GM21360 (cell line): Measurements from ENCODE around the gene CPA3.
A peak's percentile ranks its signal among the peaks of the same experiment; 100 is the strongest.

Experiments used
- ATAC-seq: cut with Tn5 transposase; IDR thresholded peaks from one replicate; pipeline ENCODE4 v1.9.1; 2021; ENCODE audit warnings: mild to moderate bottlenecking, moderate library complexity; ENCODE audit not compliant: unreplicated experiment

CPA3 gene

DNA sequence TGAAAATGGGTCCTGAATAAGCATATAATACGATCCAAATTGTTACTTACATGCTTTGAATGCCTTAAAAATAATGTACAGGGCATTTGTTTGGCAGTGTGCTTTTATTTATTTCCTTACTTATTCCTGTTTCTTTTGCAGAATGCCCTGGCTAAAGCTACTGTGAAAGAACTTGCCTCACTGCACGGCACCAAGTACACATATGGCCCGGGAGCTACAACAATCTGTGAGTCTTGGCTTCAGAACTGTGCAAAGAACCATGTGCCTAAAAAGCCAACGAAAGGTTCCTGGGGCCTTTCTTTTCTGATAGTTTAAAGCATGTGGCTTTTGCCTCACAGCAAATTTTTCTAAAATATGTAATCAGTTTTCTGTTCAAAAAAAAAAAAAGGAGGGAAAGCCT lies 7.8 kb upstream of the CPA3 start:
- ATAC-seq, result no peak

DNA sequence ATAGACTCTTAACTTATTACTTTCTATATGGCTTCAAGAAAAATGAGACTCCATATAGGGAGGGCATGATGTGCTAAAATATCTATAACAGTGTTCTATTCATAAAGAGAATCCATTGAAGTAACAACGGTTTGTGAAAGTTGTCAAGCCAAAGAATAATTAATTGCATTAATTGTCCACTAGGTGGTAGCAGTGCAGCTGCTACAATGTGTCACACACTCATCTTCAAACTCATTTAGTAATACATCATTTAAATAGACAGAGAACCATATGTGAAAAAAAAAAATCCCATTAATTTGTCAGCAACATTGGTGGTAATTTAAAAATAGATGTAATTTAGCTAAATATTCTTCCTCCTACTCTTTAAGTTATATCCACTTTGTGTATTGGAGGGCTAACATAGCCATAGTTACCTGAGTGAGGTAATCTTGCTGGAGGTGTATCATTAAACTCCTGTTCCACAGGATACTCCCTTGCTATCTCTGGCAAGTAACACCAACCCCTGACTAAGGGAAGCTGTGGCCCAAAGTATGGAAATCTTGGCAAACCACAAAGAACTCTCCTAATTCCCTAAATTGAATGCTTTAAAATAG lies 3.7 kb upstream of the CPA3 start:
- peak; percentile 82 for ATAC-seq

DNA sequence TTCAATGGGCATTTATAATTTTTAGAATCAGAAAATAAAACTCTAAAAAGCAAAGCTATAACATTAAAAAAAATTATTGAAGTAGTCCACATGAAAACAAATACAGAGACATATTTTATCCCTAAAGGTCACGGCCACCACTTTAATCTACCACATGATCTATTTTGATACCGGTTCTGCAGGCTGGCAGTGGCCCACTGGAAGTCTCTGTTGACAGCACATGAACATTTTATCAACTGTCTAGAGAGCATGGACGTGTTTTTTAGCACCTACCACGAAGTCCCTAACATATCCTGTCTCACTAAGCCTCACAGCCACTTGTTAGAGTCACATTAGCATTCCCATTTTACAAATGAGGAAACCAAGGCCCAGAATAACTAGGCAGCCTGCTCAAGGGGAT lies 1.8 kb upstream of the CPA3 start:
- no peak for ATAC-seq

DNA sequence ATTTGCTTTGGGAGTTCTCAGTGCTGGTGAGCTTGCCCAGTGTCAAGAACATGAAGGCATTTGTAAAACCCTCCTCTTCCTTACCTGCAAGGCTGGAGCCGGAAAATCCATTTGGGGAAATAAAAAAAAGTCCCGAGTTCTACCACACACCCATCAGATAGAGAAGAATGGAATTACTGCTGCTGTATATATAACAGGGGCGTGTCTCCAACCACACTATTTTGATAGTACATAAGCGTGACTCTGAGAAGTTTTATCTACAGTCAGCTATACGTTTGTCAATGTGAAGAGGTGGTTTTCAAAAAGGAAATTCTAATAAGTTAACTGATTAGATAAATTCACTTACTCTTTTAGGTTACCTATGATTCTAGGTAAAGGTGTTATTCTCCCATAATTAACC lies 1.3 kb upstream of the CPA3 start:
- no peak for ATAC-seq

DNA sequence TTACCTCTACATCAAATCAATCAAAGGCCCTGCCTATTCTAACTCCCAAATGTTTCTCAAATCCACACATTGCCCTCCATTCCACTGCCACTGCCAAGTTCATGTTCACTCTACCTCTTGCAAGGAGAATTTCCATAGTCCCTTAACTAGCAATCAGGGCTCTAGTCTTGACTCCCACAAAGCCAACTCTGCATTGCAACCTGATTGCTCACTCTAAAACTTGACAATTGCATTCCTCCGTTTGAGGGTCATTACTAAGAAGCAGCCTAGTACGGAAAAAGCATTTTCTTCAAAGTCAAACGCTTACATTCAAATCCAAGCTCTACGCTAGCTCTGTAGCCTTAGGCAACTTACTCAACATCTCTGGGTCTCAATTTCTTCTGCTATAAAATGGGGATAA lies 1.2 kb downstream of the CPA3 start:
- no peak for ATAC-seq

DNA sequence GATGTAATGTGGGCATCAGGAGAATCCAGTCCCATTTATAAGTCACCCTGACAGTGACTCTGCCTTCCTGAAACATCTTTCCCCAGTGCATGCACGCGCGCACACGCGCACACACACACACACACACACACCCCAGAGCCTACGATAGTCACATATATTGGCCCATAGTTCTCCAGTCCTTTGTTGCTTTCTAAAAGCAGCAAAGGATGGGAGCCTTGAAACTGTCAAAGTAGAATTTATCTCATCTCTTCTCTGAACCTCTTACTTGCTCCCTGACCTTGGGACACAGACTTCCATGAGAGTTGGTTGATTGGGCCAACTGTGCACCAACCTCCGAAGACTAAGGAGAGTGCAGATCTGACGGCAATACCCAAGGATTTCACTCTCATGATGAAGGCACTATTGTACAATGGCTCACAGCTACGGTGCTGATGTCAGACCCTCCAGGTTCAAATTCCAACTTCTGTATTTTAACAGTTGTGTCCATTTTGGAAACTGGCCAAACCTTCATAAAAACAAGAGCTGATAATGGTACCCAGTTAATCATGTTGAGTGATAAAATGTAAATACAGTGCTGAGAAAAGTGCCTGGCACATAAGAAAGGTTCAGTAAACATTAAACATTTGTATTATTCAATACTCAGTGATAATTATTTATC lies 8.3 kb downstream of the CPA3 start:
- ATAC-seq, result no peak

DNA sequence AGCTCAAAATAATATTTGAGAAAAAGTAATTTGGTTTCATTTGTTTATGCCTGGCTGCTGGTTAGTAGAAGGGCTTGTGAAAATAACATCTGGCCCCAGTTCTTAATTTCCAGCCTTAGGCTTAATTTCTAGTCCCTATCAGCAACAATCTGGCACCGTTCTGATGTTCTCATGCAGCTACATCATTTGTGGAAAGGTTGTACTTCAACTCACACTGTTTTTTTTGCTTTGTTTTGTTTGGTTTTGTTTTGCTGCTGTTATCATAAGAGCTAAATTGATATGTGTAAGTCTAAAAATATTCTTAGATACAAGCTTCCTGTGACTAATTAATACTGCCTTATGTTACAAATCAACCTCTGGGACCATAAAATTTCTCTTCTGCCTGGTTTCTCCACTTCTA lies 8.9 kb downstream of the CPA3 start:
- ATAC-seq, result no peak

DNA sequence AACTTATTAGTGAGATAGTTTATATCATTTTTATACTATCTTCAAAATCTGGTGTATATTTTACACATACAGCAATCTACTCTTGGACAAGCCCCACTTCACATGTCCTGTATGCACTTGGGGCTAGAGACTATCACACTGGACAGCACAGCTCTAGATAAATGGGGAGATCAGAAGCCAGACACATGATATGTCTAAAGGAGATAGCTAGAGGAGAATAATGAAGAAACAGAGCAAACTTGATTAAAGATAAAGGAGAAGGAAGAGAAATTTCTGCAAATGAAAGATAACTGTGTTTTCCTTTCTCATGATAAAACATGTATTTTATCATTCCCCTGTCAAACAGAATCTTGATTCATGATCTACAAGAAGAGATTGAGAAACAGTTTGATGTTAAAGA lies 13.0 kb downstream of the CPA3 start:
- ATAC-seq, result no peak

DNA sequence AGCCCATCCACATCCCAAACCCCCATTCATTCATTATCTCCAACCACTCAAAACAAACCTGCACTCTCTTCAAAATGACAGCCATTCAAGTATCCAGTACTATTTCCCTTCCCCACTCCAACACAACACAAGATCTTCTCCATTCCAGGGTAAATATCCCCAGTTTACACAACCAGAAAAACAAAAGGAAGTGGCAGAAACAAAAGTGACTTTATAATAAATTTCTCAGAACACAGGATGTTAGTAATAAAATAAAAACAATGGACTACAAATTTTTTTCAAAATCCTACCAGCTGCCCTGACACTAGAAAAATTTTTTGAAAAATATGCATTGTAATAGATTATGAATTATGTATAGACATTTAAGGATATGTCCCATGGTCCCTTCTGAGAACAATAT lies 14.2 kb downstream of the CPA3 start:
- ATAC-seq, result no peak

DNA sequence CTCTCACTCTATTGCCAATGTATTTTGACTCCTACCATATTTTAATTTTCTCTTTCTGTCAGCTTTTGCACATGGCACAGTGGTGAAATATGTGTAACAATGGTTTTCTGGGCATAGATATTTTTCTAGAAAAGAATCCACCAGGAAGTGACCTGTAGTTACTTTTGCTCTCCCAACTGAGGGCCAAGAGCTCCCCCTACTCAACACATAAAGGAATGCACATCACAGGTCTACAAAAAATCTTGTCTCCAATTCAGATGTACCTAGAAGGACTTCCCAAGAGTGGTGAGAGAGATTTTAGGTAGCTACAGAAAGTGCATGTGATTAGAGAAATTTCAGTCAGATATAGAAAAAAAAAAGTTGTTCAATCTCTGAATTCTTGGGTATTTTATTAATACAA lies 15.6 kb downstream of the CPA3 start:
- ATAC-seq, result no peak

DNA sequence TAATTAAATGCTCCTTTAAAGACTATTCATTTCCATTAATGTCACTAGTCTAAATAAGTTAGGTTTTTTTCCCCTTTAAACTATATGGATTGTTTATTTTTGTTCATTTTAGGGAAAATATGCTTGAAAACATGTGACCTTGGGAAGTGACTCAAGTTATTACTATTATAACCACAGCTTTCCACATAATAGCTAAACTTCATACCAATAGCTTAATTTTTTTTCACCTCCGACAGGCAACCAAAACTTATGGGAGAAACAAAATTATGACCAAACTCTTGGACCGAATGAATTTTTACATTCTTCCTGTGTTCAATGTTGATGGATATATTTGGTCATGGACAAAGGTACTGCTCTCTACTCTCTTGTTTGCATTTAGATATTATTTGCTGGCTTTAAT lies 16.2 kb downstream of the CPA3 start:
- no peak for ATAC-seq

DNA sequence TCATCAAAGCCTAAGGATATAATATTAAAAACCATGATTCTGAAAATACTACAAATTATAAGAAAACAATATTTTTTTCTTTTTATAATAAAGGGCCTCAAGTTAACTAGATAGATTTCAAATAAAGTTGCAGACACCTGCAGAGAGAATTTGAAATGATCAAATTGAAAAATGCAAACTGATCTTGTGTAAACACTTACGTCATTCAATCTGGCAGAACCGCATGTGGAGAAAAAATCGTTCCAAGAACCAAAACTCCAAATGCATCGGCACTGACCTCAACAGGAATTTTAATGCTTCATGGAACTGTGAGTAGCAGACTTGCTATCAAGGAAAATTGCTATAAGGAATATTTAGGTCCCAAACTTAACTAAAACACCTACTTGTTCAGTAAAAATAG lies 17.2 kb downstream of the CPA3 start:
- ATAC-seq, result no peak

DNA sequence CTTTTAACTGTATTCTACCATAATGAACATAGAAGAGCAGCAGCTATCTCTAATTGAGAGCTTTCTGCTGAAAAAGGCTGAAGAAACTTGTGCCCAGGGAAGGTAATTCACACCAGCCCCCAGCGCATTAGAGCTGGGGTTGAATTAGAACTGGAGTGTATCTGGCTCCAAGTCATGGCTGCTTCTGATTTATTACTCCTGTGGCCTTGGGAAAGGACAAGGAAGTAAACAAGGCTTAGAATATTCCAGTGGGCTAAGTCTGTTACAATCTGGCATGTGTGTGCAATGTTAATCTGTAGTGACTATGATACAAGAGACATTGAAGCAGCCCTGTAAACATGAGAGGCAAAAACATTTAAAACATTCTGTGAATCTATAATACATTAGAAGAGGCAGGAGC lies 18.1 kb downstream of the CPA3 start:
- ATAC-seq, result no peak

DNA sequence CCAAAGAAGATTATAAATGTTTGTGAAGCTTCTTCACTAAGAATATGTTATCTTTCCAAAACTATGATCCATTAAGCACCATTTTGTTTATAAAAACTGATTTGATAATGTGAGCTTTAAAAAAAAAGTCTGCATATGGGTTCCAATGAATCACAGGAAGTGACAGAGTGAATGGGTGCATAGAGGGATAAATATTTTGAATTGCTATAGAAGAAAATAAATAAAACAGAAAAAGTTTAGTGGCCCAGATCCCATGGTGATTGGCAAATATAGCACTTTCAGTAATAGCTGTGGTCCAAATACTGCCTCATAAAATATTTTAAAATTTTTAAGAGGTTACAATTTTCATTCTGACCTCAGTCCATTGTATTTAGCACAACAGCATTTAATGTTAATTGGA lies 19.2 kb downstream of the CPA3 start:
- no peak for ATAC-seq

DNA sequence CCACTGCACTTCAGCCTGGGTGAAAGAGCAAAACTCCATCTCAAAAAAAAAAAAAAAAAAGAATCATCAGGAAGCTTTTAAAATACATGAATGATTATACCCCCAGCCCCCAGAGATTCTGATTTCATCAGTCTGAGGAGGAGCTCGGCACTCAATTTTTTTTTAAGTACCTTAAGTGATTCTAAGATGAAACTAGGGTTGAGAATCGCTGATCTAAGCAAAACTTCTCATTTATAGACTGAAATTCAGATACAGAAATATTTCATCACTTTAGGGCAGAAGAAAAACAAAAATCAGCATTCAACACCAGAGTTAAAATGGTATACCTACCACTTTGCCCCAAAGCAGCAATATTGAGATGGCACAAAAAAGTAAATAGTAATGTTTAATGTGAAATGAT lies 24.7 kb downstream of the CPA3 start:
- ATAC-seq, result no peak

DNA sequence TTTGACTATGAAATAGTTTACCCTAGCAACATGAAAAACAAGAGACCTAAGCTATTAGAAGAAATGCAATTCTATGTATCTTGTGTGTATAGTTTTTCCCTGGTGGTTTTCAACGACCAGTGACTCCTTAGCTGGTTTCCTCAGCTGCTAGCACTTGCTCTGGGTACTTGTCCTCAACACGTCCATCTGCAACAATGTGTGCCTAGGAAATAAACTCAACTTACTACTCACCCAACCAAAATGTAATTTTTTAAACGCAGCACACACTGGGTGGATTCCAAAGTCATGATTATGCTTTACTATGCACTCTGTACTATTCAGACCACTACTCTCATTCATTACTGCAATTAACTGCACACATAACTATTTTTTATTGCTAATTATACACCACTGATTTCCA lies 31.0 kb downstream of the CPA3 start:
- ATAC-seq, result no peak

DNA sequence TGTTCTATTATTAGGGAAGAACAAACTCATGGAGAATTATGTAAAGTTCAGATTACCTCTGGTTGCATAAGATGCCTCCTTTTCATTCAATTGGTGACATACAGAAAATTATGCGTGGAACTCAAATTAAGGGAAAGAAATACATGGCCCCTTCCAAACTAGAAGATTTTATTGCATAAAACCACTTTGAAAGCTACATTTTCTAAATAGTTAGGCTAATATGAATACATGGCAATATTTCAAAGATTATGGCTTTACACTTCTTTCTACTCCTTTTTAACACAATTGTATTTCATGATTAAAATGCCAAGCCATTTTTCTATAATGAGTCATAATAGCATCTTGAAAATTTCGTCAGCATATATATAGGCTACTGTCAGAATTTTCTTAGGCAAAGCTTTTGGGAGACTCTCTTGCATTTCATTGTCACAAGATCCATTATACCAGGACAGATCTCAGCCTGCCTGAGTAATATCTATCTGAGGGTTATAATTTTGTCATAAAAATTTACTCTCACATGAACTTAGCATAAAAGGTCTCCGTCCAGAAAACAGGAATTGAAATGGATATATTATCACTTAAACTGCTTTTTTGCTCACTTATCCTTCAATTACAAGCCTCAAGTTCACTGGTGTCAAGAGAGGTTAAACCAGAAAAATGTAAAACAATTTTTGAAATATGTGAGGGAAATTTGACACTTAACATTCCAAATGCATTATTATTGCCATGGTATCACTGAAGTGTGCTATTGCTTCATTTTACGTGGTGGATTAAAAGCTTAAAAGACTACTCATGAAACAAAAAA lies 37.1 kb downstream of the CPA3 start:
- no peak for ATAC-seq

DNA sequence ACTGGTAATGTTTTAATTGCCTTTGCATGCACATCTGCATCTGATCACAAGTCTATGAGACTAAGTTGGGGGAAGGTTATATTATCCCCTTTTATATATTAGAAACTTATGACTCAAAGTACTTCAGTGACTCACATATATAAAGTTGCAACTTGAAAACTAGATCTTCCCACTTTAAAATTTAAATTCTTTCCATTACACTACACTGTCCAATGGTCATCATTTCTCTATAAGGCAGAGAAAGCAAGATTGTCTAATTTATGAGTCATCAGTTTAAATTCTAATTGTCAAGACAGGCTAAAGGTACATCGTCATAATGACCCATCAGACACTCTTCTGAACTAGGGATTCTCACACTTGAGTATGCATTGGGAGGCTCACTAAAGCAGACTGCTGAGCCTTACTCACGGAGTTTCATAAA lies 37.9 kb downstream of the CPA3 start:
- ATAC-seq, result no peak

DNA sequence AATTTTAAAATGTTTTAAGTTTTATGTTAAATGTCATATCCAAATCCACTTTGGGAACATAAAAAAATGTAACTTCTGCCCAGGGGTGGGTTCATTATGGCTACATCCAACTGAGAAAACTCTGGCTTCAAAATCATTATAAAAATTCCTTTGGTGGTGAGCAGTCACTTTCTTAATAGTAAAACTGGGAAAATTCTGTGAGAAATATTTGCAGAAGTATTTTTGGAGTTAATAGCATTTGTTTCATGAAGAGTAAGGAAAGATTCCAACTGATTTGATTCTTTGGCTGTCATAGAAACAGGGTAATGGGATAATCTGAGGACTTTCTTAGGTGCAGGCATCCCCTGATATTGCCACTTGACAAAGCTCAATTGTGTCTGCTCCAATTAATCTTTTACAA lies 38.8 kb downstream of the CPA3 start:
- ATAC-seq, result no peak

DNA sequence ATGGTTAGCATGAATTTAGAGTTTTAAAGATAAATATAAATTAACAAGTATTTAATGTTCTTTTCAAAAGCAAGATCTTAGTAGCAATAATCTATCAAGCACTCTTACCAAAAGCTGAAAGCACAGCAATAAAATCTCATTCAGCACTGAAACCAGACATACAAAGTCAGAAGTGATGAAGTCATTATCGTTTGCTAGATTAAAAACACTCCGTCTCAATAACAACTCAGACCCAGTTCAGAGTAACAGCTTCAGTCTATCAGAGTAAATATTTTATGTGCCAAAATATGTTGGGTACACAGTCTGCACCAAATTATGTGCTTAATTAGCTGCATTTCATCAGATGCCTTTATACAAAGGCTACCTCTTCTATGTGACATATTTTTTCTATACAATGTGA lies 41.6 kb downstream of the CPA3 start:
- no peak for ATAC-seq

DNA sequence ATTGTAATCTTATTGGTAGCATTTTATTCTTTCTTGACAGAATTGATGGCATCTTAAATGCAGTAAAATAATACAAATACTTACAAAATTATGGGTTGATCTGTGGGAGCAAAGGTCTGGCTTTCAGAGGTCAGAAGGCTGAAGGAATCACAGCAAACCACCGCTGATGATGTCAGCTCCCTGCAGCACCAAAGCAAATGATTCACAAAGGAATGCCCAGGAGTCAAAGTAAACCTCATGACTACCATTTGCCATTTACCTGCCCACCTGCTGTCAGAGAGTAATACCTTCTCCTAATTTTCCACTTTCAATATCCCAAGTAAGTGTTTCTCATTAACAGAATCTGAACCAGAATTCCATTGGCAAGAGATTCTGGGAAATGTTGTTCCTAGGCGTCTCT lies 46.1 kb downstream of the CPA3 start:
- ATAC-seq, result no peak

DNA sequence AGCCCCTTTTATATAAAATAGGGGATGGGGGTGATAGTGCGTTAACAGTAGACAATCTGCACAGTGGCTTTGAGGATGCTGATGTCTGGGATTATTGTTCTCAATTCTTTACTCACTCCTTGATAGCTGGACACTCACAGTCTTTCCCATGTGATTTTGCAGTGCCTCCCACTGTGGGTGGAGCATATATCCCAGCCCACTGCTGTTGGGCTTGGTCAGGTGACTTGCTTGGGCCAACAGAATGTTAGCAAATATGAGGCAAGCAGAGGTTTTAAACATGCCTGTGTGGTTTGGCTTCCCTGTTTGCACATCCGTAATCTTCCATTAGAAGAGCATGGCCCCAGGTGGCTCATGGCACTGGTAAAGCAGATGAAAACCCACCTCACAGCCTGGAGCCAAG lies 46.5 kb downstream of the CPA3 start:
- ATAC-seq, result no peak
